GM19099 (cell line): Measurements from ENCODE around the gene KLK13.

ENCODE experiments used
- POLR2A ChIP-seq: IDR thresholded peaks from 3 replicates; pipeline ENCODE4 v1.6.1; 2011; ENCODE audit warnings: low read depth; ENCODE audit not compliant: insufficient read length; ENCODE audit errors: extremely low read depth

Gene KLK13, protein sequence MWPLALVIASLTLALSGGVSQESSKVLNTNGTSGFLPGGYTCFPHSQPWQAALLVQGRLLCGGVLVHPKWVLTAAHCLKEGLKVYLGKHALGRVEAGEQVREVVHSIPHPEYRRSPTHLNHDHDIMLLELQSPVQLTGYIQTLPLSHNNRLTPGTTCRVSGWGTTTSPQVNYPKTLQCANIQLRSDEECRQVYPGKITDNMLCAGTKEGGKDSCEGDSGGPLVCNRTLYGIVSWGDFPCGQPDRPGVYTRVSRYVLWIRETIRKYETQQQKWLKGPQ

DNA sequence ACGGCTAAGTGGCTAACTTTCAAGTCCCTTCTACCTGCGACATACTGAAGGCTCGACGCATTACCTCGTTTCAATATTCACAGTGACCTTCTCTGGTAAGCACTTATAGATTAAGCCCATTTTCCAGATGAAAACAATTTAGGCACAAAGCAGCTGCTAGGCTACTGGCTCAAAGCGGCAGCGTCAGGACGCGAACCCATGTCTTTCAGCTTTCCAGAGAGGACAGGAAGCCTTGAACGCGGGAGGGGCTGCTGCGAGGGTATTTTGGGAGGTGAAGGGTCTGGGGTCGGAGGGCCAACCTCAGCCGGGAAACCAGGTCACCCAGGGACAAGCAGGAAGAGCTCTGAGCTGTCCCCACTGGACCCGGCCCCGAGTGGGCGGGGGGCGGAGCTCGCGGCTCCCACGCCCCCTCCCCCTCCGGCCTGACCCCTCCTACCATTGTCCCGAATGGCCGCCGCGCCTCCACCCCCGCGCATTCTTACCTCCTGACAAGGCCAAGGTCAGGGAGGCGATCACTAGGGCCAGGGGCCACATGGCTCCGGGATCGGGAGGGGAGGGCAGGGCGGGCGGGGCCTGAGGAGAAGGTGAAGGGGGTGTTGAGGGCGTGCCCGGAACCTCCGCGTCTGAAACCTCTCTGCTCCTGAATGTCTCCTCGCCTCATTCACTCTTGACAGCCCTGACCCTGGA, at the start of gene KLK13:
KLK13 (minus strand) TSS at position 559 of the 687 bp plus-strand sequence; CDS start at position 534, 25 bp downstream.
- no peak for TF ChIP-seq POLR2A

DNA sequence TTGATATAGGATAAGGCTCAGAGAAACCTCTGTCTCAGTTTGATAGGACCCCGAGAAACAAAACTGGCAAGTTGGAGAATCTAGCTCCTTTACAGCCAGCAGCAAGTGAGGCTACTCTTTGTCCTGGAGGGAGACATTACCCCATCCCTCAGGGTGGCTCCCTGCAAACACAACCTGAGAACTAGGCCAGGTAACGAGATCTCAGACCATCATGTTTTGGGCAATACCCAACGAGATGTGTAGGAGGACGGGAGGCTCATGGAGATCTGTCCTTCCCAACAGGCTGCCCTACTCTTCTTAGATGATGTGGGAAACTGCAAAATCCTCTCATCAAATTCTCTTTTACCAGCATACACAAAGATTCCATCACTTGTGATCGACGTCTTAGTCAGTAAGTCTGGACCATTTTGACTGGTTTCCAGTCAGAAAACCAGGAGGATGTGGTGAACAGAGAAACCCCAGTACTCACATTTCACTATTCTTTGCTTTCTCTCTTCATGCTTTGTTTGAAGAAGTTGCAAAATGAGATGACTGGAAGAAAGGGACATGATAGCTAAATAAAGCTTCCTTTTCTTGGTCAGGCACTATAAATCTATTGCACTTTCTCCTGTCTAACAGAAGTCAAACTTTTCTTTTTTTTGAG, 49.3 kb upstream of the KLK13 start:
- no peak for TF ChIP-seq POLR2A

DNA sequence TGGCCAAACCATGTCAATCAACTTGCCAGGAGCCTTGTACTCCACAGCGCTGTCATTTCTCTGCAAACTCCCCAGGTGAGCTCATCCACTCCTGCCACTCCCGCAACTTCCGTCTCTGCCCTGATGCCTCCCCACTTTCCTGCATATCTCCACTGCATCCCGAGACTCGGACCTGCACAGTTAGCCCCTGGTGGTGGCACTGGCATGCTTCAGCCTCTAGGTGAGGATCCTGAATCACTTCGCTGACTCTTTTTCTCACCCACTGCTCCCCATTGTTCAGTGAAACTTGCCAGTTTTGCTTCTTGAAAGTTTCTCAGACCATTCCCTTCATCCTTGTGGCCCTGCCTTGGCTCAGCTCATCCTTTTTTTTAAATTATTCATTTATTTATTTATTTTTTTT, 46.7 kb upstream of the KLK13 start:
- no peak for TF ChIP-seq POLR2A

DNA sequence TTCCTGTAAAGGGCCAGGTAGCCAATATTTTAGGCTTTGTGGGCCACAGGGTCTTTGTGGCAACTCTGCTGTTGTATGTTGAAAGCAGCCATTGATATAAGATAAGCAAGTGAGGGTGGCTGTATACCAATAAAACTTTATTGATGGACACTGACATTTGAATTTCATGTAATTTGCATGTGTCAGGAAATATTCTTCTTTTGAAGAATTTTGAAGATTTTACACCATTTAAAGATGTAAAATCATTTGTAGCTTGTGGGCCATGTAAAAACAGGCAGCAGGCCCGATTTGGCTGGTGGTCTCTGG, 45.7 kb upstream of the KLK13 start:
- TF ChIP-seq POLR2A: no peak

DNA sequence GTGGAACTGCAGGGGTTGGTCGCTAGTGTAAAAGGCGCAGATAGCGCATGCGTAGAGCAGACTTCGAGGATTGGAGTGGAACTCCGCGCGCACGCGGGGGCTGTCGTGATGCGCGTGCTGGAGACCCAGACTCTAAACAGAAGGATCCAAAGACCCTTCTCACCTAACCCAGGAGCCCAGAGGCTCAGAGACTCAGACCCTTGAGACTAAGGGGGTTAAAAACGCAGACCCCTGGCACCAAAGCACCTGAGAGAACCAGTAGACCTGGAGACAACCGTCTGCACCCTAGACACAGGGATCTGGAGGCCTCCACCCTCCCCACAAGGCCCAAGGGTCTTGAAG, 43.9 kb upstream of the KLK13 start:
- no peak for TF ChIP-seq POLR2A

DNA sequence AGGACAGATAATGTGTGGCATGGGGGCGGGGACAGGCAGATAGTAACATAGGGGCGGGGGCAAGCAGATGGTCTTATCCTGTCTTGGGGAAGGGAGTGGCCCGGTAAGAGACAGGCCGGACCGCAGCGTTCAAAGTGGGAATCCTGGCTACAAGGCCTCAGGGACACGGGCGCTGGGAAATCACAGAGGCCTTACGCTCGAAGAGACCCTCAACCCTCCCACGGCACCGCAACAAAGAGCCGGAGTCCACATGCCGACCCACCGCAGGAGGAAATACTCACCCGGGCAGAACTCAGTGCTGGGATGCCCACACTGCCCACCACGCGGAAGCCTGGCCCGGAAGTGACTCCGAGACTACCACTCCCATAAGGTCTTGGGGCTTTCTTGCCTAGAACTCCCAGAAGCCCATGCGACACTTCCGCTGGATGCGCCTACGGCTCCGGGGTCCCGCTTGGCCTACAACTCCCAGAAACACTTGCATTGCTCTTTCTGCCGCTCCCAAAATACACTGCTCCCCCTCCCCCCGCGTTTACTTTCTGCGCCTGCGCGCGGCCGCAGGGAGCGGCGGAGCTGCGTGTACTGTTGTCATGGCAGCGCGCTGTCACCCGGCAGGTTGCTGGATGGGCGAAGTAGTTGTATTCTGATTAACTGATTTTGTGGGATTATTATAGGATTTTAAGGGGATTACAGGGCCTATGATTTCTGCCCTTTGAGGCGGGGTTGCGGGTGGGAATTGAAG, 43.3 kb upstream of the KLK13 start, which contains the start of gene CTU1:
CTU1 (minus strand) TSS at position 344 of the 739 bp plus-strand sequence. CDS start 3,840 bp downstream, outside the sequence.
- peak; percentile 81 for TF ChIP-seq POLR2A

DNA sequence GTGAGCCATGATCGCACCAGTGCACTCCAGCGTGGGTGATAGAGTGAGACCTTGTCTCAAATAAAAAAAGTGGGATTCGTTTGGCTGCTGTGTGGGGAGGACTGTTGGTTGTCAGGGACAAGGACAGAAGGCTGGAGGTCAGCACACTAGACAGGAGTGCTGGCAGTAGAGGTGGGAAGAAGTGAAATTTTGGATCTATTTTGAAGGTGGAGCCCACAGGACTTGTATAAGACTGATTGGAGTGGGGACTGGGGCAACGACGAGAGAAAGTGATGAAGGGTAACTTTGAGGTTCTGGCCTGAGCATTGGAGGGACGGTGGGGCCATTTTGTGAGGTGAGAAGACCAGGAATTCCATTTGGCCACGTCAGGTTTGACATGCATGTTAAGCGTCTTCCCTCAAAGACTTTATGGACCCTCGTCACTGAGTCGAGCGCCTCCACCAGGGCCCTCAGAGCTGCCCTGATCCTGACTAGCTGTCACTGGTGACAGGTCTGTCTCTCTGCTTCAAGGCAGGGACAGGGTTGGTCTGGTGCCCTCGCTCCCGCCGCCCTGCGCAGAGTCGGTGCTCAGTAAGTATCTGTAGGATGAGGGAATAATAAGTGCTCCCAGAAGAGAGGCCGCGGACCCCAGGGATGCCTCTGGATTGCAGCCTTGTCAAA, 42.6 kb upstream of the KLK13 start:
- no peak for TF ChIP-seq POLR2A

DNA sequence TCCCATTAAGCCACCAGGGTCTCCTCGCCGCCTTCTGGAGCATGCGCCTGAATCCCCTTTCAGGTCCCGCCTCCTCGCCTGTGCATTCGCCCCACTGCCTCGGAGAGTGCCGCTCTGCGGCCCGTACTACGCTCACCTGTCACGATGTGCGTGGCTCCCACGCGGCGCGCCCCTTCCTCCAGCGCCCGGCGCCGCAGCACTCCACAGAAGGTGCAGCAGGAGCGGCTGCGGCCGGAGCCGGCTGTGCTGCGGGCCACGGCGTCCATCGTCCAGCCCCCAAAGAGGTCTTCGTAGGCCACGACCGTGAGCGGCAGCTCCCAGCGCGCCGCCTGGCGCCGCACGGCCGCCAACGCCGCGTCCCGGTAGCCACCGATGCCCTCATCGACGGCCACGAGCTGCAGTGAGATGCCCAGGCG, 39.0 kb upstream of the KLK13 start:
- TF ChIP-seq POLR2A: no peak

DNA sequence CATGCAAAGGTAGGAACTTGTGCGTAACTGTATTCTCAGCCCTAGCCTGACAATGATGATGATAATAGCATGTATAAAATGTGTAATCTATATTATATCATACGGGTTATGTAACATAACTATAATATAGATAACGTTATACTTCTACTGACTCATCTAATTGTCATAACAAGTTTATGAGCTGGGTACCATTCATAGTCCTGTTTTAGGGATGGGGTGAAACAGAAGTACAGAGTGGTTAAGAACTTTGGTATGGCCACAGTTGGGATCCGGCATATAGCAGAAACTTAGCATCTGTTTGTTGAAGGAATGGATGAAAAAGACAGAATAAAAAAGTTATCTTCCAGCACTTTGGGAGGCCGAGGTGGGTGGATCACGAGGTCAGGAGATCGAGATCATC, 38.1 kb upstream of the KLK13 start:
- TF ChIP-seq POLR2A: no peak

DNA sequence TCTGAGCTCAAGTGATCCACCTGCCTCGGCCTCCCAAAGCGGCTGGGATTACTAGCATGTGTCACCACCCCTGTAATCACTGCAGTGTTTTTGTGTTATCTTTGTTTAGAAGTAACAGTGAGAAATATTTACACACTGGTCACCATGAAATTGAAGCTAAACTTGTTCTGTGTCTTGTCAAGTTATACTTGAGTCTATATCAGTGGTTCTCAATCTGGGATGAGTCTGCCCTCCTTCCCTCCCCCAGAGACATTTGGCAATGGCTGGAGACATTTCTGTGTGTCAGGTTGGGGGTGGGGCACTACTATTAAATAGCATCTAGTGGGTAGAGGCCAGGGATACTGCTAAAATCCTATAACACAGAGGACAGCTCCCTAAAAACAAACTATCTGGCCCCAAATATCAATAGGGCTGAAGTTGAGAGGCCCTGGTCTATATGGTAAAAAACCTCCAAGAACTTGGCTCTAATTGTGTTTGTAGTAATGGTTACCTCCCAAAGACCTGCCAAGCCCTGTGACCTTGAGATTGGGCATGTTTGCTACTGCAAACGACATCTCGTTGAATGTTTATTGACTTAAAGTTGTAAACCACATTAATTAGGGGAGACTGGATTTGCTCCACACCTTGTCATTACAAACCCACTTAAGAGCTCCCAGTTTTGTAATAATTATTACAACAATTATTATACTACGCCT, 36.4 kb upstream of the KLK13 start:
- TF ChIP-seq POLR2A: no peak

DNA sequence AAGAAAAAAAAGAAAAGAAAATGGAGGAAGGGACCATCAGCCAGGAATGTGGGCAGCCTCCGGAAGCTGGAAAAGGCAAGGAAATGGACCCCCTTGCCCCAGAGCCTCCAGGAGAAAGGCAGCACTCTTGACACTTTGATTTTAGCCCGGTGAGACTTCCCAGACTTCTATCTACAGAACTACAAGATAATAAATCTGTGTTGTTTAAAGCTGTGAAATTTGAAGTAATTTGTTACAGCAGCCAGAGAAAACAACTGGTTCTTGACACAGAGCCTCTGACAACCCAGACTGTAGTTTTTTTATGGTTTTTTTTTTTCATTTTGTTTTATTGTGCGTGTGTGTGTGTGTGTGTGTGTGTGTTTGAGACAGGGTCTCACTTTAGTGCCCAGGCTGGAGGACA, 35.7 kb upstream of the KLK13 start:
- TF ChIP-seq POLR2A: no peak

DNA sequence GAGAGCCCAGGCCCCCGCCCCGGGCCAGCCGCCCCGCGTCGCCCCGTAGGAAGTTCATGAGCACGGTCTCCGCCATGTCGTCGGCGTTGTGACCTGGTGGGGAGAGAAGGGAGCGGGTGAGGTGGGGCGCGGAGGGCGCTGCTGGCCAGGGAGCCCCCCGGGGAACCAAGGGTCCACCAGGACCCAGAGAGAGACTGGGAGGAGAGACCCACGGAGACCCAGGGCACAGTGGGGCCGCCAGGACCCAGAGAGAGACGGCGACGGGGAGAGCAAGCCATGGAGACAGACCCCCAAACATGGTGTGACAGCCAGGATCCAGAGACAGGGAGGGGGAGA, 34.1 kb upstream of the KLK13 start:
- no peak for TF ChIP-seq POLR2A

DNA sequence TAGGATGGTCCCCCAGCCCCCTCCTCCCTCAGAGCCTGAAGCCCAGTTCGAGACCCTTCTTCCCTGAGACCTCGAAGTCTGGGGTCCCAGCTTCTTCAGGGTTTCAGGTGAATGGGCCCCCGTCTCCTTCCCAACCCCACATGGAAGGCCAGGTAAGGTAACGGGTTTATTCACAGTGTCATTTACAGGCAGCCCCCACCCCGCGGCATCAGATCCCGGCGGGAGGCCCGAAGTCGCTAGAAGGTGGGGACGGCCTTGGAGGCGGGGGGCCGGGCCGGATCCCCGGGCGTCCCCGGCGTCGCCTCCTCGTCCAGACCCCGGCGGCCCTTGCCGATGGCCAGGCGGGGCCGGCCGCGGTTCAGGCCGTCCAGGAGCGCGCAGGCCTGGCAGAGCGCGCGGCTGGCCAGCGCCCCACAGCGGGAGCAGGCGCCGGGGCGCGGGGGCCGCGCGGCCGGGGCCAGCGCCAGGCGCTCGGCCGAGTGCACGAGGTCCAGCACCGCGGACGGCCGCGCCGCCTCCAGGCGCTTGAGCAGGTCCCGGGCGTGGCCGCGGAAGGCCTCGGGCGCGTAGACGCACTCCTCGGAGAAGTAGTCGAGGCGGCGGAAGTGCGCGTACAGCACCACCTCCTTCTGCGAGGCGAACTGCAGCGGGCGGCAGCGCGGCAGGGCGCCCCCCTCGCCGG, 33.6 kb upstream of the KLK13 start:
- no peak for TF ChIP-seq POLR2A

DNA sequence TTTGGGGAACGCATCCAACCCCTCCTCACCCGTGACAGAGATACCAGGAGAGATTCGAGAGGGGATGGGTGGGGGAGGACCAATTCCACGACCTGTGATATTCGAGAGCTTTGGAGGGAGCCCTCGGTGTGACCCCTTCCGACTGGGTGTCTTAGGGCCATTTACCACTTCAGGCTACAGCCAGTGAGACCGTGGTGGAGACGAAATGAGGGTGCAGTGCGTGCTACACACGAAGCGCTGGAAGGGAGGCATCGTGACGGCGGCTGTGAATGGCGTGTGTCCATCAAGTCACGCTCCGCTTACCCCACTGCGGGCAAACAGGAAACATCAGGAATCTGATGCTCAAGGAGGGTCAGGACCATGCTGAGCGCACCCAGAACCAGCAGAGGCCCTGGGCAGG, 32.9 kb upstream of the KLK13 start:
- no peak for TF ChIP-seq POLR2A
